ENCODE measurements around the gene ERC2.

ERC2 gene

DNA sequence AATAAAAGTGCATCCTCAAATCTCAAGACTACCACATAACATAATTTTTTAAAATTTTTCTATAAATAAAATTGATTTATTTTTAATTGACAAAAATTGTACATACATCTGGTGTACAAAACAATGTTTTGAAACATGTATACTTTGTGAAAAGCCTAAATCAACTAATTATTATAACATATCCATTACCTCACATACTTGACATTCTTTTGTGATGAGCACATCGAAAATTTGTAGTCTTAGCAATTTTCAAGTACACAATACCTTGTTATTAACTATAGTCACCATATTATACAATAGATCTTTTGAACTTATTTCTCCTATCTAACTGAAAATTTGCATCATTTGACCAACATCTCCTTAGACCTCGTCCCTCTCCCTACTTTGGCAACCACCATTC is 973.3 kb downstream of the ERC2 start:
- DNase-seq (ENCODE audit: low read depth), result no peak

DNA sequence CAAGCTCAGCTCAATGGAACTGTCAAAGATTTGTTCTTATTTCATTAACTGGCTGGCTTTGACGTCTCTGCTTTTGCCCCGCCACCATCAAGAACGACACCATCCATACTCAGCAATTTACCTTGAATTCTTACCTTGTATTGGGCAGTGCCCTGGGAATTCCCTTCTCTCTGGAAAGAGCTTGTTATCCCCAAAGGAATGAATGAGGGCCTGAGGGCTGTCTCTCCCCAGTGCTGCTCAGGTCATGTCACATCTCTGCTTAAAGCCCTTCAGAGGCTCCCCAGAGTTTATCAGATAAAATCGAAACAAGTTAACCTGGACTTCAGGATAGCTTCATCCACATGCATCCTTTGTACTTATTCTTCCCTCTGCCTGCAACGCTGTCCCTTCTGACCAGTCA is 975.3 kb downstream of the ERC2 start:
- no peak for DNase-seq (ENCODE audit: low read depth)

DNA sequence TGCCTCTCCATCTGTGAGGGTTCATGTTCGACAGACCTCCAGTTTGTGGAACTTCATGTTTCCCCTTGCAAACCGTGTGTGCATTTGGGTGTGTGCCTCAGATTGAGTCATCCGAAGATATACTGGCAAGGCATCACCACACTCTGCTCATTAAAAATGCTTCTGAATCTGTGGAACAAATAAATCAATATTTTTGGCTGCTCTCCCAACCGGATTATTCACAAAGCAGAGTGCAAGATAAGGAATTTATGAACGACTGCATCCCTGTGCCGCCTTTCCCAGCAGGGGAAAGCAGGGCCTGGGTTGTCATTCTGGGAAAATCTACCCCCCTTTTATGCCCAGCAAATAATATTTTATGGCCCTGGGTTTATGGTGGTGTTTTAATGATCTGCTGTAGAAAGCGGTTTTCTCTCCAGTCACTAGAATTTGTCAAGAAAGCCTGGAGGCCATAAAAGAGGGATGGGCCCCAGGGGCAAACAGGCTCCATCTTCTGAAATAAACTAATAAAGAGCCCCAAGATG is 976.9 kb downstream of the ERC2 start:
- DNase-seq (ENCODE audit: low read depth), result peak; percentile 97

DNA sequence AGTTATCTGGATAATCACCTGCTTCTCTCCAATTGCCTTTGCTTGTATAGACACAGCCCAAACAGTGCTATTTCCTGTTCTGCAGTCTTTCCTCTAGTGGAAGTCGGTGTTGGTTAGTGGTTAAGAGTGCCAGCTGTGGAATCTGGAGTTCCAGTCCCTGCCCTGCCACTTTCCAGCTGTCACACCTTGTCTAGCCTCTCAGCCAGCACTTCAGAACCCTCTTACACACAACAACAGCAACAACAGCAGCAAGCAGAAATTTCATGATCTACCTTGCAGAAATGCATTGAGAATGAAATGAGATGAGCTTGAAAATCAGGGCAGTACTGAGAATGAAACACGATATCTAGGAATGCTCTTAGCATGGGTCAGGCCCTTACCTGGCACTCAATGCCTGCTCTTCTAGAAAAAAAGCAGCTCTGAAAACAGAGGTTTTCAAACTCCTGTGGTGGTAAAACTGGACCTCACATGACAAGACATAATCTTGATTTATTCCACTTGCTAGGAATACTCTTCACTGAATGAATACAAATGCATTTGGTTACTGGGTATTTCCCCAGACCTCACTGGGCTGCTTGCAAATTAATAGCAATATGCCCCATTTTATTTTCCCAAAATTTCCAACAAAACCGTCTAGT is 977.9 kb downstream of the ERC2 start:
- DNase-seq (ENCODE audit: low read depth), result peak; percentile 60

DNA sequence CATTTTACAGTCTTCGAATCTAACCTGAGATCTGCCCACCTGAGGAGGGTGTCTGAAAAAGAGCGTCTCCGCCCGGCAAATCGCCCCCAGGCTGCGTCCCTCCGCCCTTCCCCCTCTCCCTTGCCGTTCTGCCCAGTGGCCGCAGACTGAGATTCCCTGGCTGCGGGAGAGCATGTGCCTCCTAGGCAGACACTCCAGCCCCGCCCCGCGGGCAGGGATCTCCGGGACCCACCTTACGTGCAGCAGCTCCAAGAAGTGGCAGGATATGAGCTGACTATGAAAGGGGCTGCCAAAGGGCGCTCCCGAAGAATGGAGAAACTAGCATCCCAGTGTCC is 978.5 kb downstream of the ERC2 start:
- peak; percentile 55 for DNase-seq (ENCODE audit: low read depth)

DNA sequence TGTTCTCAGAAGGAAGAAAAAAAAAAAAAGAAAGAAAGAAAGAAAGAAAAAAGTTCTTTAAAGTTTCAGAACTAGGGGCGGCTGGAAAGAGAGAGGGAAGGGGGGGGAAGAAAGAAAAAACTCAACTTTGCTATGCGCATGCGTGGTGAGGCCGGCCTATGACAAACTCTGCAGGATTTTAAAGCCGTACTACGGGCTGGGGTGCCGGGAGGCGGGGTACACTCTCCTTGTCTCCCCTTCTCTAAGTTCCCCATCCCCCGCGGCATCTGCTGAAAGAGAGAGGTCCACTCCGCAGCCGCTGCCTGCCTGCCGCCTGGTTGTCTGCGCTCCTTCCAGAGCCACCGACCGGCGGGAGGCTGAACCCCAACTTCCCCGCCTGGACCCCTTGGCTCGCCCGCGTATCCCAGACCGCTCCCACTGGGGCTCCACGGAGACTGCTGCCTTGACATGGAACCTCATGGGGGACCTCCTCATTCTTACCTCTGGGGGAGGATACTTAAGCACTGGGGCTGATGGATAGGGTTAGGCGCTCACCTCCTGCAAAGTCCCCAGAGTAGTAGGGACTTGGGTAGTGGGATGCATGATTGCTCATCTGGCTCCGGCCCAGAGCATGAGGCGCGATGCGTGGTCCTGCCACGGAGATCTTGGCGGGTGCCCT is 979.7 kb downstream of the ERC2 start:
- peak; percentile 90 for DNase-seq (ENCODE audit: low read depth)

DNA sequence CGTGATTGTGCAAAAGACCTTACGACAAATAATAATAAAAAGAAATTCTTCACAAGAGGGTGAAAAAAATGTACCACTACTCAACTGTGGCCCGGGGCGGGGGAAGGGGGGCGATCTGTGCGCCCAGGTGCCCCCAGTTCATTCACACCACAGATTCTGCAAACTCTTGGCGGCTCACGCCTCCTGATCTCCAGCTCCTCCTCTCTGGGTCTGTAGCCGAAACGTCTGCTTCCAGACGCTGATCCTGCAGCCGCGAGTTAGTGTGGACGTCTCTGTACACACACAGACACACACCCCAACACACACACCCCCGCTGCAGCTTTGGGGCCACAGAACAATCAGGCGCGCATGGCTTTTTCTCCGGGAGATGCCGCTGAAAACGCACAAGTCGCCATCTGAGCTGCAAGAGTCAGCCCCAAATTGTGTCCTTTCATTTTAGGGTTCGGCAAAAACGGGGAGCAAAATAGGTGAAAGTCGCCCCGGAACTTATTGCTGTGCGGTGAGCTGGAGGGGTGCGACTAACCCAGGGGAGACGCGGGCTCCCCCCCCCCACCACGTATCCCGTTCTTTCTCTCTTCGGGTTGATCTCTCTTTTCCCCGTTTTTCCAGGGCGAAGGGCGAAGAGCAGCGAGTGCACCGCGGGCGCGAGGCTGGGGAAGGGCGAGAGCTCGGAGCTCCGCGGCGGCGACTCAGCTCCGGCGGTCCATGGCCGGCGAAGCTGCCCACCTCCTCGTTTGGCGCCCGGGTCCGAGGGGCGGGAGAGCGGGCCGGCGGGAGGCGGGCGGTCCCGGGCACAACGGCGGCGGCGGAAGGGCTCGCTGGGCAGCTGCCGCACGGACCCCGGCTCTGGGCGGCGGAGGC is 980.7 kb downstream of the ERC2 start:
- peak; percentile 81 for DNase-seq (ENCODE audit: low read depth)

DNA sequence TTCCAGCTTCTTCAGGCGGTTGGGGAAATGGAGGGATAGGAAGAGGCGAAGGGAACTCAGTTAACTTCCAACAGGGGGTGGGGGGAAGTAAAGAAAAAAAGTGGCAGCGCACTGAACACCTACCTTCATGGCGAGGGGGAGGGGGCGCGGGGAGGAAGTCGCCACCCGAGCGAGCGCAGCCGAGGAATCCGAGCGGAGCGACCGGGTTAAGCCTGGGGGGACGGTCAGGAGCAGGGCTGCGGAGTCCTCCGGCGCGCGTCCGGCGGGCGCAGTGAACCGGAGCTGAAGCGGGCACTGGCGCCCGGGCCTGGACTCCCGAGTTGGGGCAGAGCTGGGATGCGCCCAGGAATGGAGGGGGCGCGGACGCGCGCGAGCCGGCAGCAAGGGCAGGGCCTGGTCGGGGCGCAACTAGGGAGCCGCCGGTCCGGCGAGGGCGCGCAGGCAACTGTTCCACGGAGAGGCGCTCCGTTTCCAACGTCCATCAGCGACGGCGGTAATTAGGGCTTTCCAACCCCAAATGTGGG is 981.3 kb downstream of the ERC2 start, which contains the start of gene WNT5A:
TSS of gene WNT5A (minus strand) at position 450 of the 524 bp plus-strand sequence. CDS start at position 129, 321 bp downstream.
- DNase-seq (ENCODE audit: low read depth), result no peak

DNA sequence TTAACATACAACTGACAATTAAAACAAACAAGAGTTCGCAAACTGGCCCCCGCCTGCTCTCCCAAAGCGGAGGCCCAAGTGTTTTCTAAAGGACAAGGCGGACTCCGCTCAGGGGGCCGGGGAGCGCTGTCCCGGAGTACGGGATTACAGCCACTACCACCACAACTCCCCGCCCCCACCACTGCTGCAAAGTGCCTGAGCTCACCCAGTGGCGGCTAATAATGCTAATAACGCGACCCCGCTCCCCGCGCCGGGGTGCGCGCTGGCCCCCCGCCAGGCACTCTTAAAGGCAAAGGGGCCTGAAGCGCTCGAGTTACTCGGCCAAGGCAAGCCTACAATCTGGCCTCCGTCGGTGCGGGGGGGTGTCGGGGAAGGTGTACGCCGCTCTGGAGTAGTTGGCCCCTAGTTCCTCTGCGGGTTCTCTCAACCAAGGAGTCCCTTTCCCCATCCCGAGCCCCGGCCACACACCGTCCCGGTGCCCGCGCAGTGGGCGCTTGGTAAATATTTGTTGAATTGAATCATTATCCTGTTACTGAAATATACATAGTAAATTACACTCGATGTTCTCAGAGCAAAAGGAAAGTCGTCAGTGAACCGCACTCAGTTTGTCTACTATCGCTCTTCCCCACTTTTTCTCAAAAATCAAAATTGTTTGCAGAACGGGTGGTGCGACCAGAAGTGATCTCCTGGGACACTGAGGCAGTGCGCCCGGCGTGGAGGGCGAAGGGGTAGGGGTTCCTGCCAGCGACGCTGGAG is 982.0 kb downstream of the ERC2 start:
- DNase-seq (ENCODE audit: low read depth), result peak; percentile 84

DNA sequence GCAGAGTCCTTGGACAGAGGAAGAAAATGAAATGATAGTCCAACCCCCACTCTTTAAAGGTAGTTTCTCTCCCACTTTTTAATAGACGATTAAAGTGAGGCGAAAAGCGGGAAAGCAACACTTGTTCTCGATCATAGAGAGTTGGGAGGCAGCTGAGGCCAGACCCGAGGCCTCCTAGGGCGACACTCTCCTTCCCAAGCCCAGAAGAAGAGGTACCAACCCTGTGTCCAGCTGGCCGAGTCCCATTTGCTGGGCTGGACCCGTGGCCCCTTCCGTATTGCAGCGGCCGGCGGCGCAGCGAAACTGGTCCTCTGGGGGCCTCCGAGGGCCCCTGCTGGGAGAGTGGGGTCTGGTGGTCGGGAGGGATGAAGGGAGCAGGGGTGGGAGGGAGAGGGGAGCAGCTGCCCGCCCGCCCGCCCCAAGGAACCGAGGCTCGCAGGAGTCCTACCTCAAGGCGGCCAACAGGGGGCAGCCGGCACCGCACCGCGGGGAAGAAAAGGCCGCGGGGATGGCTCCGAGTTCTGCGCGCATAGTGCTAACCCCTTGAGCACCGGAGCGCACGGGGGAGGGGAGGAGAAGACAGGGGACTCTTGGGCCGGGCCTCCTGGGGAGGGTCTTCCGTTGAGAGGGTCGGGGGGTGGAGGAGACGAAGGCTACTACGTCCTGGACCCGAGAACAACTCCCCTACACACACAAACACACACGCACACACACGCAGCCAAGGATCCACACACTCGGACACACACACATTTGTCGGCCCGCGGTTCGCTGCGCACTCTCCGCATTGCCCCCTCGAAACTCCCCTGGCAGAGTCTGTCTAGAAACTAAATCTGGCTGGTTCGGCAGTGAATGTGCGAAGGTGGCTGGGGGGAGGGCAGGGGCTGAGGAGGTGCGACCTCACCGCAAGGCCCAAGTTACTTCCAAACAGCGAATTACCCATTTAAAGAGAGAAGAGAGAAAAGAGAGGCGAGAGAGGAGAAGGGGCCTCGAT is 983.2 kb downstream of the ERC2 start:
- peak; percentile 84 for DNase-seq (ENCODE audit: low read depth)

DNA sequence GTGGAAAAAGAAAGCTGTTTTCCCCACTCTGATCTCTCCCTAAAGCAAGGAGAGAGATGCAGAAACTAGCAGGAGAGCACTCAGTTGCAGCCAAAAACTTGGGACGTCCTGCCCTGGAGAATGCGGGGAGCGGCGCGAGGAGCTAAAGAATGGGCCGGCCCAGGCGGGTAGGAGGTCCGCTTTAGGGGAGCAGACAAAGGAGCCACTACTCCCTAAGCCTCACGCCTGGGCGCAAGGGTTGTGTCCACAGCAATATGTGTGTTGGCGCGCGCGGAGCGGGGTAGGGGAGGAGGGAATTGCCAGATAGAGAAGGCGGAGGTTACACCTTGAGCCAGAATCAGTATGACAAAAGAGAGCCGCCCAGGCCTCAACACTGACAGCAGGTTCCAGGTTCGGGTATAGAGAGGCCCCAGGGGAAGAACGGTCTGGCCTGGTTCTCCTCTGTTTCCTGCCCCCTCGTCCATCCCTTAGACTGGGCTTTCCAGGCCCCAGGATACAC is 984.0 kb downstream of the ERC2 start:
- DNase-seq (ENCODE audit: low read depth), result no peak

DNA sequence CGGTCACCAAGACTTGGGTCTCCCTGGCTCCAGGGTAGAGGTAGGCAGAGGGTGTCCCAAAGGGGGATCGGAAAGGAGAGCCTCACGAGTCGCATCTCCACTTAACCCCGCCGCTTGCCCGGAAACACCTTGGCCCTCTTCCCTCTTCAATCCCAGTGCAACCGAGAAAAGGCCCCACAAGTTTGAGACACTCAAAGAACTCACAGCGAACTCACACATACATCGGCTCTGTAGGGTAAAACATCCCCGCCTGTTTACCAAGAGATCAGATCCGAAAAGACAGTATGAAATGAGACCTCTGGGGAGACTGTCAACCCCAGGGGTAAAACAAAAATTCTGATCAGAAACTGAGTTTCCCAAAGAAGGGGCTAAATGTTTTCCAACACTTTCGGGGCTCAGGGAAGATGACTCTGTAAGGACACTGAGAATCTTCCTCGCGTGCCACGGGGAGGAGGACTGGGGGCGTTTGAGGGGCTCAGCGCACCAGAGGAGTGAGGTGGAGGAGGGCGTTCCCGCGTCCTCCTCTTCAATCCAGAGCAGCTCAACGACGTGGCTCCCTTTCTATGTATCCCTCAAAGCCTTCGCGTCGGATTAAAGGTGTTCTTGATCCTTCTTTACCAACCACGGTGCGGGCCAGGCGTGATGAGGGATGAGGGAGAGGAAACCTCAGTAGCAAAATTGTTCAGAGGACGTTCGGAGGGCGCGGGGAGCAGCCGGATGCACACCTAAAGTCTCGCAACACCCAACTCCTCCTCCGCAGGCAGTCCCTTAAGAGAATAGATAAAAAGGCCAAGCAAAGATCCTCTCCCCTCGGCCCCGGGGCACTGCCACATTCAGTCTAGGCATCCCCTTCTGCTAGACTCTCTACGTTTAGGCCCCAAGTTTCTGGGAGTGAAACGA is 984.8 kb downstream of the ERC2 start:
- DNase-seq (ENCODE audit: low read depth), result no peak

DNA sequence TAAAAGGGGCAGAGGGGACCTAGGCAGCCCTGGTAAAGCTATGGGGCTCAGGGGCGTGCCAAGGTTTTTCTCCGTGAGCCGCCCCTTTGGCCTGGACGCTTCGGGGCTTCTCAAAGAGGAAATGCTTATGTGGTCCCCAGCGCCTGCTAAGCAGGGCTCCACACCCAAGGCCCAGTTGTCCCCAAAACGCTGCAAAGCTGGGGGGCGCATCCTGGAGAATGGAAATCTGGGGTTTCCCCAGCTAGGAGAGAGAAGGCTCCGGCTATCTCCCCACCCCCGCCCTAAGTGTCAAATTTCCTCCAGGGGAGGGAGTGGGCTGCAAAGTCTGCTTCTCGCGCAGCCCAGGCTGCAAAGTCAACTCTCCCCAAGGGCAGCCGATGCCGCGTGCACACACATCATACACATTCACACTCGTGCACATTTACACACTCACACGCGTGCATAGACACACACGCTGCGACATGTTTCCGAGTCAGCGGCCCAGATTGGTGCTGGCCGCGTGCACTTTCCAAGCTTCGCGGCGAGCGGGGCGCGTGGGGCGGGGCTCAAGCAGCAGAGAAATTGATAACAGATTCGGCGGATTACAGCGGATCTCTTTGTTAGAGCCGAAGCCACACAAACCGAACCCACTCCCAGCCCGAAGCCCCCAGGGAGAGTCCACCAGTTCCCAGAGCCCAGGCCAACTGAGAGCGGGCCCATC is 985.6 kb downstream of the ERC2 start:
- DNase-seq (ENCODE audit: low read depth), result peak; percentile 62

DNA sequence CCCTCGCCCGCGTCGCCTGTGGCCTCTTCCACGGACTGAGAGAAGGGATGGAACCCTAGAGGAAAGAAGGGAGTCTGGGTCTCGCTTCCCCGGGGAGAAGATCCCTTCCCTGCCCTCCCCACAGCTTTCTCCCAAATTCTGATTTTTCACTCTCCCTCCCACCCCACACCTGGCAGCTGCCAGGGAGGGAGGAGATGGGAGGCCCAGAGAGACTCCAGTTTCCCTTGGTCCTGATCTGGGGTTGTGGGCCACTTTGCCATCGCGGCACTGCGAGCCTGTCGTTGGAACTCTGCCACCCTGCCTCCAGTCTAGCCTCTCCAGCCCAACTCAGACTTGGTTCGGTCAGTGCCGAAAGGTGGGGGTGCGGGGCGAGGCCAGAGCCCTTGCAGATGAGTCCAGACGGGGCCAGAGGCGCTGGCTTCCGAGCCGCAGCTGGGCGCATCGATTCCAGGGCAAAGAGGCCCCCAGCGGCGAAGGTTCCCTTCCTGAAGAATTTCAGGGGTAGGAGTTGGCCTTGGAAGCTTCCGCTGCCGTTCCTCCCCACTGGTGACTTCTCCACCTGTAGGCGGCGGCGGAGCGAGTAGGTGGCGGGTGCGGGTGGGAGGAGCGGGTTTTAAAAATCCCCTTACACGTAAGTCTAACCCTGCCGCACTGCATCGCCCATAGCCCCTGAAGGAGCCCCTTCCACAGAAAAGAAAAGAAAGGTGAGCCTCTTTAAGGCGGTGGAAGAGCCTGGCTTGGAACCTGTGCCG is 986.3 kb downstream of the ERC2 start:
- DNase-seq (ENCODE audit: low read depth), result peak; percentile 55

DNA sequence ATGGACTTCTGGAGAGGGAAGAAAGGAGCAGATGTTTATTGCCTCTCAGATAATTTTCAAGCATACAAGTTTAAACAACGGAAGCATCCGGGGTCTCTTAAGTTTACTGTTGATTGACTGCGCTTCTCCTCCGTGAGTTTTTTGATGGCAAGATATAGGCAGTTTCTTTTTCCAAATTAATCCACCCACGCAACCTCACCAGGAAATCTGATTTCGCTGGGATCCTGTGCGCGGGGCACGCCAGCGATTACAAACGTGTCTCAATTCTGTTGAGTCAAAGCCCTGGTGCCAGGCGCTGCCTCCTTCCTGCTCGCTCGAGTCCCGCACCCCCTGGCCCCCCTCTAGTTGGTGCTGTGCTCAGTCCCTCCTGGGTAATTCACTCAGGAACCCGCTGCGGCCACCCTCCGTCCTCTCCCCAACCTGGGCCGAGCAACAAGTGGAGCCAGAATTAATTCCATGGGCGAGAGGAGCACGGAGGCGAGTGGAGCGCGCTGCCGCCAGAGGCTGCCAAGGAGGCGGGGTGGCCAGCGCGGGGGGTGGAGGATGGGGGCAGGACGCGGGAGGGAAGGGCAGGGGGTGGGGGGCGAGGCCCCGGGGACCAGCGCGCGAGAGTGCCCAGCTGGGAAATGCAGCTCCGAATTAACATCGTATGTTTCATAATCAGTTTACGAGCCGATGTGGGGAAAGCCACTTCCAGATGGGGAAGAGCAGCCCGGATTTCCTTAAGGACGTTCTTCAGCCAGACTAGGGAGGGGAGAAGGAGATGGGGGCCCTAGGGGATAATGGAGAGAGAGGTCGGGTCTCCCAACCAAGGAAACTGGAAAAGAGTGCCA is 987.1 kb downstream of the ERC2 start:
- peak; percentile 88 for DNase-seq (ENCODE audit: low read depth)

DNA sequence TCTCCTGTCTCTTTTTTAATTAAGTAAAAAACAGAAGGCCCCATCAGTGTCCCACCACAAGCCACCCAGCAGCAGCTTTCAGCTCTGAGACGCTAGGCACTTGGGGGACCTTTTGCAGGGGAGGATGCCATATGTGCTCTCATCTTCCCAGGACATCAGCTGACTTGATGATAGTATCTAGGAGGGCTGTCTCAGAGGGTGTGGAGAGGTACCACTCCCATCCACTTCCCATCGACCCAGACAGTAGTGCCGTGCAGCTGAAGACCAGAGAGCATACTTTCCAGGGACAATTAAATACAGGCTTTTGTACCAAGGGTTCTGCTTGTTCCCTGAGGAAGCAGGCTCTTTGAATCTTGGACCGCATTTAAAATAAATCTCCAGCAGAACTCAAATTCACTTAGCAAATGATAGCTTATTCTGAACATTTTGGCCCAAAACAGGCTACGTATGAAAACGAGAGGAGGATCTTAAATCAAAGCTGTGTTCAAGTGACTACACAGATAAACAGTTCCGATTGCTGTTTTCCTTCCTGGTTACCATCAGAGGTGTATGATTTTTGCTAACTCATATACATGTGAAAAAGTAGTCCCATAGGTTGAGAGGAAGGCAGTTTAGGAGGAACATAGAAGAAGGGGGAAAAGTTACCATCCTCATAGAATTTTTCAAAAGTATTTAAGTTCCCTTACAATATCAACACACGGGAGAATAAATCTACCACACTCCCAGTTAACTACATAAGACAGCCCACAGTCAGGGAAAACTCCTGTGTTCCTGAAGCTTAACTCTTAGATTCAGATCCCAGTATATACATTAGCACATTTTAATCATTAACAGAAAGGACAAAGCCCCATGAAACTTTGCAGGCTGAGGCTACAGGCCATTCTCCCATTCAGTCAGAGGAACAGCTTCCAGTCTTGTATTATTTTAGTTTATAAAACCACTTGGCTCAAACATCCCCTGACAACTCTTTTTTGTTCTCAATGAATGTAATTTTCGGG is 990.7 kb downstream of the ERC2 start:
- DNase-seq (ENCODE audit: low read depth), result no peak
